Chondrocyte (in vitro differentiated cells): ENCODE results near the gene SP4. TPM values are rescaled to one million over a fixed set of nuclear protein-coding genes. Genes with fewer than 3 reads are reported as not detected.

ENCODE experiments used
- DNase-seq: peaks from one replicate; pipeline ENCODE4 v3.0.0; 2021; ENCODE audit warnings: mixed read lengths, low spot score
- H3K27ac Mint-ChIP-seq: one replicate; pipeline ENCODE4 v1.8.0; 2021; ENCODE audit warnings: mild to moderate bottlenecking, moderate library complexity, mixed read lengths; ENCODE audit not compliant: unreplicated experiment
- H3K27me3 Mint-ChIP-seq: 2 replicates; pipeline ENCODE4 v1.8.0; 2021; ENCODE audit warnings: low read depth, mixed read lengths
- H3K36me3 Mint-ChIP-seq: 2 replicates; pipeline ENCODE4 v1.8.0; 2021; ENCODE audit warnings: low read depth, mixed read lengths
- H3K4me1 Mint-ChIP-seq: 2 replicates; pipeline ENCODE4 v1.8.0; 2021; ENCODE audit warnings: low read depth, mild to moderate bottlenecking, mixed read lengths
- H3K4me3 Mint-ChIP-seq: one replicate; pipeline ENCODE4 v1.8.0; 2021; ENCODE audit warnings: mild to moderate bottlenecking, moderate library complexity, mixed read lengths; ENCODE audit not compliant: unreplicated experiment
- H3K9me3 Mint-ChIP-seq: 2 replicates; pipeline ENCODE4 v1.8.0; 2021; ENCODE audit warnings: low read depth, mixed read lengths
- total RNA-seq: library from RNA; stranded (reverse); gene quantifications from 3 replicates; pipeline ENCODE4 v1.2.1, GENCODE V29; 2021
- TF ChIP-seq, protein P1 (sequence below): fragments of 200-600 bp; sonication (generic); IDR thresholded peaks from 2 replicates; pipeline ENCODE4 v1.5.0; 2021; ENCODE audit warnings: antibody characterized with exemption, mild to moderate bottlenecking, moderate library complexity

SP4 gene
- total RNA-seq, 1 donor from 2014 or later = 5.7 TPM

DNA sequence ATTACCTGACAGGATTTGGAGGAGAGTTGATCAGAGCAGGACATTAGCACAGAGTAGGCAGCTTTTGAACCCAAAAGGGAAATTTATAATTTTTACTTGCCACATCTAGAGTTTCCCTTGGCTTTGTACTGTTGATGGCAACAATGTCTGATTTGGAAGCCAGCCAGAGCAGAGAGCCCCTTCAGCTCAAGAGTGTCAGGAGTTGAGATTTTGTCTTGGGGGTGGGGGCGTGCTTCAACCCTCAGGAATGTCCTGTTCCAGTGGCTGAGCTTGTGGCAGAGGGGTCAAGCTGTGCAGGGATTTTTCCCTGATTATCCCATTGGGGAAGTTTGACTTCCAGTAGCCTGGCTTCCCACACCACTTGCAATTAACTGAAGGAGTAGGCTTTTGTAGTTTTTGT is 27.0 kb downstream of the SP4 start:
- H3K36me3 Mint-ChIP-seq = peaks cover 4% of the 10 kb centered on the region
- no peaks in the 10 kb centered on the region for H3K27me3 Mint-ChIP-seq
- DNase-seq = no peak
- peaks cover 11% of the 10 kb centered on the region for H3K9me3 Mint-ChIP-seq
- H3K4me3 Mint-ChIP-seq = no peak overlapping the region
- H3K27ac Mint-ChIP-seq = no peak overlapping the region
- TF ChIP-seq, protein P1, sequence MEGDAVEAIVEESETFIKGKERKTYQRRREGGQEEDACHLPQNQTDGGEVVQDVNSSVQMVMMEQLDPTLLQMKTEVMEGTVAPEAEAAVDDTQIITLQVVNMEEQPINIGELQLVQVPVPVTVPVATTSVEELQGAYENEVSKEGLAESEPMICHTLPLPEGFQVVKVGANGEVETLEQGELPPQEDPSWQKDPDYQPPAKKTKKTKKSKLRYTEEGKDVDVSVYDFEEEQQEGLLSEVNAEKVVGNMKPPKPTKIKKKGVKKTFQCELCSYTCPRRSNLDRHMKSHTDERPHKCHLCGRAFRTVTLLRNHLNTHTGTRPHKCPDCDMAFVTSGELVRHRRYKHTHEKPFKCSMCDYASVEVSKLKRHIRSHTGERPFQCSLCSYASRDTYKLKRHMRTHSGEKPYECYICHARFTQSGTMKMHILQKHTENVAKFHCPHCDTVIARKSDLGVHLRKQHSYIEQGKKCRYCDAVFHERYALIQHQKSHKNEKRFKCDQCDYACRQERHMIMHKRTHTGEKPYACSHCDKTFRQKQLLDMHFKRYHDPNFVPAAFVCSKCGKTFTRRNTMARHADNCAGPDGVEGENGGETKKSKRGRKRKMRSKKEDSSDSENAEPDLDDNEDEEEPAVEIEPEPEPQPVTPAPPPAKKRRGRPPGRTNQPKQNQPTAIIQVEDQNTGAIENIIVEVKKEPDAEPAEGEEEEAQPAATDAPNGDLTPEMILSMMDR = no peak
- H3K4me1 Mint-ChIP-seq = peaks cover 3% of the 10 kb centered on the region

DNA sequence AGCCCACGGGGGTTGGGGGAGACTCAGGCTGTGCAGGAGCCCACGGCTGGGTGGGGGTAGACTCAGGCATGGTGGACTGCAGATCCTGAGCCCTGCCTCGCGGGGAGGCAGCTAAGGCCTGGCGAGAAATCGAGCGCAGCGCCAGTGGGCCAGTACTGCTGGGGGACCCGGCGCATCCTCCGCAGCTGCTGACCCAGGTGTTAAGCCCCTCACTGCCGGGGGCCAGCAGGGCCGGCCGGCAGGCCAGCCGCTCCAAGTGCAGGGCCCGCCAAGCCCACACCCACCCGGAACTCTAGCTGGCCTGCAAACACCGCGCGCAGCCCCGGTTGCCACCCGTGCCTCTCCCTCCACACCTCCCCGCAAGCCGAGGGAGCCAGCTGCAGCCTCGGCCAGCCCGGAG is 33.4 kb downstream of the SP4 start:
- TF ChIP-seq, protein P1 = no peak
- no peaks in the 10 kb centered on the region for H3K9me3 Mint-ChIP-seq
- H3K27ac Mint-ChIP-seq = no peak overlapping the region
- DNase-seq = no peak
- no peaks in the 10 kb centered on the region for H3K36me3 Mint-ChIP-seq
- no peak overlapping the region for H3K4me3 Mint-ChIP-seq
- no peaks in the 10 kb centered on the region for H3K27me3 Mint-ChIP-seq
- peaks cover 3% of the 10 kb centered on the region for H3K4me1 Mint-ChIP-seq

DNA sequence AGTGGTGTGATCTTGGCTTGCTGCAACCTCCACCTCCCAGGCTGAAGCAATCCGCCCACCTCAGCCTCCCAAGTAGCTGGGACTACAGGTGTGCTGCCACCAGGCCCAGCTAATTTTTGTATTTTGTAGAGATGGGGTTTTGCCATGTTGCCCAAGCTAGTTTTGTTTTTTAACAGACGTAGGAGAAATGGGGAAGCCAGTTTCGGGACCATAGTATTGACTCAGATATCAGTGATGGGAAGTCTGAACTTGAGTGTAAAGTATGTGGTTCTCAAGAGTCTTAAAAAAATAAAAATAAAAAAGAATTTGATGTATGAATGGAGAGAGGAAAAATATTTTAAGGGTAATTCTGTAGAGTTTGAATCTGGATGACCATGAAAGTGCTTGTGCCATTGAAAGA is 34.2 kb downstream of the SP4 start:
- H3K36me3 Mint-ChIP-seq = no peaks in the 10 kb centered on the region

DNA sequence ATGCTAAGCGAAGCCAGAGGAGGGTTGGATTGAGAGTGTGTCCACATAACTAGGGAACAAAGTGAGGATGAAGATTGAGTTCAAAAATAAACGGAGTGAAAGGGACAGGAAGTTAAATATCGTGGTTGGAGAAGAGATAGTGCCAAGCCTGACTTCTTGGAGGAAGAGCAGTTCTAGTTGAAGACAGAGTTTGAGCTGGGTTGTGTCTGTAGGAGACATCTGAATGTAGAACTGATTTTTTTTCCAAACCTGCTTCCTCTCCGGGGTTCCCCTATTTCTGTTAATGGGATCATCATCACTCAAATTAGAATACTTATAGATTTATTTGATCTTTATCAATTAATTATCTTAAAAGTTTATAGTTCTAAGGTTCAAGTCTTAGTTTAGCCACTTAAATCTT is 35.6 kb downstream of the SP4 start:
- H3K27me3 Mint-ChIP-seq = no peaks in the 10 kb centered on the region
- no peak for DNase-seq
- H3K4me1 Mint-ChIP-seq = peaks cover 3% of the 10 kb centered on the region
- TF ChIP-seq, protein P1 = no peak
- H3K9me3 Mint-ChIP-seq = no peaks in the 10 kb centered on the region
- H3K27ac Mint-ChIP-seq = no peak overlapping the region
- no peak overlapping the region for H3K4me3 Mint-ChIP-seq
- H3K36me3 Mint-ChIP-seq = no peaks in the 10 kb centered on the region

More for the DNA sequence above, 34.2 kb downstream of the SP4 start:
- Mint-ChIP-seq H3K27ac (no peak overlapping the region), H3K4me3 (no peak overlapping the region), H3K27me3 (no peaks in the 10 kb centered on the region), H3K9me3 (no peaks in the 10 kb centered on the region), H3K4me1 (peaks cover 3% of the 10 kb centered on the region)
- TF ChIP-seq, protein P1 = no peak
- no peak for DNase-seq

DNA sequence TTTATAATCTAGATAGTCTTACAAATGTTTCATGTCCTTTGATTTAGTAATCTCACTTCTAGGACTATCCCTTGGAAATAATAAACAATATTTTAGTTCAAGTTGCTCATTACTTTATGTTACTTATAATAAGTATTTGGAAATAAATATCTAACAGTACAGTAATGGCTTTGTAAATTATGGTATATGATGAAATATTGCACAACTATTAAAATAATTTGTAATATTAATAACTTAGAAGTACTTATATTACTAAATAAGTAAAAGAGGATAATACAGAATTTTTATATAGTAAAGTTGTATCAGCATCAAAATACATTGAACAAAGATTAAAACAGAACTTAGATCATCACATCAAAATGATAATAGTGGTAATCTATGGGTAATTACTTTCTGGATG is 41.1 kb downstream of the SP4 start:
- no peaks in the 10 kb centered on the region for H3K9me3 Mint-ChIP-seq
- DNase-seq = no peak
- no peaks in the 10 kb centered on the region for H3K36me3 Mint-ChIP-seq
- H3K4me3 Mint-ChIP-seq = no peak overlapping the region
- H3K27ac Mint-ChIP-seq = no peak overlapping the region
- TF ChIP-seq, protein P1 = no peak
- H3K4me1 Mint-ChIP-seq = no peaks in the 10 kb centered on the region
- H3K27me3 Mint-ChIP-seq = no peaks in the 10 kb centered on the region
